ENCODE data around the gene ANKRD36B.
"Not testable (repeated sequence)": the region's sequence is repeated elsewhere in the genome, so short reads cannot be mapped to it uniquely, and the experiment has no call there.

ANKRD36B gene

GRCh38 chr2:97549058-97549457 is 40.6 kb downstream of the ANKRD36B start:
- H3K4me1 ChIP-seq (ENCODE audit: insufficient read depth, low read length, severe bottlenecking); H3K4me2 ChIP-seq (ENCODE audit: low read length); H2AFZ ChIP-seq (ENCODE audit: low read length); H3F3A ChIP-seq (ENCODE audit: insufficient read depth, low read length); H3K79me2 ChIP-seq (ENCODE audit: insufficient read depth, low read length); H3K9me3 ChIP-seq (ENCODE audit: low read length); H3K27me3 ChIP-seq (ENCODE audit: insufficient read depth, low read length); H3K9ac ChIP-seq (ENCODE audit: low read length); H4K20me1 ChIP-seq (ENCODE audit: insufficient read depth, low read length); H3K27ac ChIP-seq (ENCODE audit: low read depth, low read length, poor library complexity, severe bottlenecking); H3K9me2 ChIP-seq (ENCODE audit: low read depth, low read length); H3K4me3 ChIP-seq (ENCODE audit: low read depth, low read length, poor library complexity, severe bottlenecking): not testable (repeated sequence)
- H3K36me3 ChIP-seq (ENCODE audit: insufficient read depth, low read length) = peaks cover 14% of the 10 kb centered on the region; the same call in 1 of the 2 replicates

GRCh38 chr2:97548536-97548935 is 41.1 kb downstream of the ANKRD36B start:
- not testable (repeated sequence) for H4K20me1 ChIP-seq (ENCODE audit: insufficient read depth, low read length); H3K9me2 ChIP-seq (ENCODE audit: low read depth, low read length); H3K27me3 ChIP-seq (ENCODE audit: insufficient read depth, low read length); H3K4me2 ChIP-seq (ENCODE audit: low read length); H3K79me2 ChIP-seq (ENCODE audit: insufficient read depth, low read length); H3F3A ChIP-seq (ENCODE audit: insufficient read depth, low read length); H3K4me3 ChIP-seq (ENCODE audit: low read depth, low read length, poor library complexity, severe bottlenecking); H3K9me3 ChIP-seq (ENCODE audit: low read length); H3K4me1 ChIP-seq (ENCODE audit: insufficient read depth, low read length, severe bottlenecking); H3K9ac ChIP-seq (ENCODE audit: low read length); H3K27ac ChIP-seq (ENCODE audit: low read depth, low read length, poor library complexity, severe bottlenecking); H2AFZ ChIP-seq (ENCODE audit: low read length)
- H3K36me3 ChIP-seq (ENCODE audit: insufficient read depth, low read length) = peaks cover 14% of the 10 kb centered on the region; the same call in 1 of the 2 replicates

GRCh38 chr2:97546711-97547110 is 43.0 kb downstream of the ANKRD36B start:
- H3K9ac ChIP-seq (ENCODE audit: low read length) = no peak overlapping the region
- H3F3A ChIP-seq (ENCODE audit: insufficient read depth, low read length) = no peaks in the 10 kb centered on the region
- H3K9me3 ChIP-seq (ENCODE audit: low read length) = no peaks in the 10 kb centered on the region
- H3K4me2 ChIP-seq (ENCODE audit: low read length) = no peak overlapping the region
- no peaks in the 10 kb centered on the region for H3K4me1 ChIP-seq (ENCODE audit: insufficient read depth, low read length, severe bottlenecking)
- no peaks in the 10 kb centered on the region for H4K20me1 ChIP-seq (ENCODE audit: insufficient read depth, low read length)
- no peak overlapping the region for H3K27ac ChIP-seq (ENCODE audit: low read depth, low read length, poor library complexity, severe bottlenecking)
- no peaks in the 10 kb centered on the region for H3K27me3 ChIP-seq (ENCODE audit: insufficient read depth, low read length)
- H2AFZ ChIP-seq (ENCODE audit: low read length) = no peak overlapping the region
- no peaks in the 10 kb centered on the region for H3K9me2 ChIP-seq (ENCODE audit: low read depth, low read length)
- no peak overlapping the region for H3K4me3 ChIP-seq (ENCODE audit: low read depth, low read length, poor library complexity, severe bottlenecking)
- peaks cover 9% of the 10 kb centered on the region; the same call in 1 of the 2 replicates for H3K36me3 ChIP-seq (ENCODE audit: insufficient read depth, low read length)
- H3K79me2 ChIP-seq (ENCODE audit: insufficient read depth, low read length) = no peaks in the 10 kb centered on the region
- TF ChIP-seq EZH2 (IDR thresholded peaks at IDR 0.05; ENCODE audit: borderline replicate concordance, low read length) (no peak), CTCF (IDR thresholded peaks at IDR 0.05; ENCODE audit: low read length) (no peak)

- not testable (repeated sequence) for H3K4me1 ChIP-seq (ENCODE audit: insufficient read depth, low read length, severe bottlenecking); H3K27ac ChIP-seq (ENCODE audit: low read depth, low read length, poor library complexity, severe bottlenecking); H3K36me3 ChIP-seq (ENCODE audit: insufficient read depth, low read length); H3F3A ChIP-seq (ENCODE audit: insufficient read depth, low read length); H4K20me1 ChIP-seq (ENCODE audit: insufficient read depth, low read length); H3K9me2 ChIP-seq (ENCODE audit: low read depth, low read length); H3K79me2 ChIP-seq (ENCODE audit: insufficient read depth, low read length); H3K9me3 ChIP-seq (ENCODE audit: low read length); H3K4me2 ChIP-seq (ENCODE audit: low read length); H3K27me3 ChIP-seq (ENCODE audit: insufficient read depth, low read length); H2AFZ ChIP-seq (ENCODE audit: low read length); H3K9ac ChIP-seq (ENCODE audit: low read length); H3K4me3 ChIP-seq (ENCODE audit: low read depth, low read length, poor library complexity, severe bottlenecking)
Observed at GRCh38 chr2:97544911-97545310, 44.8 kb downstream of the ANKRD36B start.

GRCh38 chr2:97525904-97526303 is 63.8 kb downstream of the ANKRD36B start:
- not testable (repeated sequence) for H3K9me2 ChIP-seq (ENCODE audit: low read depth, low read length); H2AFZ ChIP-seq (ENCODE audit: low read length); H3K27me3 ChIP-seq (ENCODE audit: insufficient read depth, low read length); H3K4me2 ChIP-seq (ENCODE audit: low read length); H3K36me3 ChIP-seq (ENCODE audit: insufficient read depth, low read length); H3K79me2 ChIP-seq (ENCODE audit: insufficient read depth, low read length); H3K9ac ChIP-seq (ENCODE audit: low read length); H3K9me3 ChIP-seq (ENCODE audit: low read length); H3F3A ChIP-seq (ENCODE audit: insufficient read depth, low read length); H4K20me1 ChIP-seq (ENCODE audit: insufficient read depth, low read length); H3K27ac ChIP-seq (ENCODE audit: low read depth, low read length, poor library complexity, severe bottlenecking); H3K4me1 ChIP-seq (ENCODE audit: insufficient read depth, low read length, severe bottlenecking); H3K4me3 ChIP-seq (ENCODE audit: low read depth, low read length, poor library complexity, severe bottlenecking)

- not testable (repeated sequence) for H3K9me3 ChIP-seq (ENCODE audit: low read length); H3K79me2 ChIP-seq (ENCODE audit: insufficient read depth, low read length); H2AFZ ChIP-seq (ENCODE audit: low read length); H3K36me3 ChIP-seq (ENCODE audit: insufficient read depth, low read length); H3K4me3 ChIP-seq (ENCODE audit: low read depth, low read length, poor library complexity, severe bottlenecking); H3K27ac ChIP-seq (ENCODE audit: low read depth, low read length, poor library complexity, severe bottlenecking); H3K4me1 ChIP-seq (ENCODE audit: insufficient read depth, low read length, severe bottlenecking); H3K27me3 ChIP-seq (ENCODE audit: insufficient read depth, low read length); H3F3A ChIP-seq (ENCODE audit: insufficient read depth, low read length); H3K9ac ChIP-seq (ENCODE audit: low read length); H3K4me2 ChIP-seq (ENCODE audit: low read length); H4K20me1 ChIP-seq (ENCODE audit: insufficient read depth, low read length); H3K9me2 ChIP-seq (ENCODE audit: low read depth, low read length)
Observed at GRCh38 chr2:97523816-97524215, 65.9 kb downstream of the ANKRD36B start.

- H3K9me3 ChIP-seq (ENCODE audit: low read length); H3K36me3 ChIP-seq (ENCODE audit: insufficient read depth, low read length); H3K4me2 ChIP-seq (ENCODE audit: low read length); H3F3A ChIP-seq (ENCODE audit: insufficient read depth, low read length); H3K27ac ChIP-seq (ENCODE audit: low read depth, low read length, poor library complexity, severe bottlenecking); H3K4me1 ChIP-seq (ENCODE audit: insufficient read depth, low read length, severe bottlenecking); H3K9ac ChIP-seq (ENCODE audit: low read length); H3K27me3 ChIP-seq (ENCODE audit: insufficient read depth, low read length); H2AFZ ChIP-seq (ENCODE audit: low read length); H3K79me2 ChIP-seq (ENCODE audit: insufficient read depth, low read length); H3K4me3 ChIP-seq (ENCODE audit: low read depth, low read length, poor library complexity, severe bottlenecking); H4K20me1 ChIP-seq (ENCODE audit: insufficient read depth, low read length); H3K9me2 ChIP-seq (ENCODE audit: low read depth, low read length): not testable (repeated sequence)
Observed at GRCh38 chr2:97522916-97523555, 66.6 kb downstream of the ANKRD36B start.

Data from OCI-LY1 (cell line).